ENCODE data around the gene SETD1B. TPM values are rescaled to one million over a fixed set of nuclear protein-coding genes. Genes with fewer than 3 reads are reported as not detected.
A peak's percentile ranks its signal among the peaks of the same experiment; 100 is the strongest.

Gene SETD1B
- total RNA-seq, 2 donors from 2014 or later = 20.3 to 21.2 TPM

DNA sequence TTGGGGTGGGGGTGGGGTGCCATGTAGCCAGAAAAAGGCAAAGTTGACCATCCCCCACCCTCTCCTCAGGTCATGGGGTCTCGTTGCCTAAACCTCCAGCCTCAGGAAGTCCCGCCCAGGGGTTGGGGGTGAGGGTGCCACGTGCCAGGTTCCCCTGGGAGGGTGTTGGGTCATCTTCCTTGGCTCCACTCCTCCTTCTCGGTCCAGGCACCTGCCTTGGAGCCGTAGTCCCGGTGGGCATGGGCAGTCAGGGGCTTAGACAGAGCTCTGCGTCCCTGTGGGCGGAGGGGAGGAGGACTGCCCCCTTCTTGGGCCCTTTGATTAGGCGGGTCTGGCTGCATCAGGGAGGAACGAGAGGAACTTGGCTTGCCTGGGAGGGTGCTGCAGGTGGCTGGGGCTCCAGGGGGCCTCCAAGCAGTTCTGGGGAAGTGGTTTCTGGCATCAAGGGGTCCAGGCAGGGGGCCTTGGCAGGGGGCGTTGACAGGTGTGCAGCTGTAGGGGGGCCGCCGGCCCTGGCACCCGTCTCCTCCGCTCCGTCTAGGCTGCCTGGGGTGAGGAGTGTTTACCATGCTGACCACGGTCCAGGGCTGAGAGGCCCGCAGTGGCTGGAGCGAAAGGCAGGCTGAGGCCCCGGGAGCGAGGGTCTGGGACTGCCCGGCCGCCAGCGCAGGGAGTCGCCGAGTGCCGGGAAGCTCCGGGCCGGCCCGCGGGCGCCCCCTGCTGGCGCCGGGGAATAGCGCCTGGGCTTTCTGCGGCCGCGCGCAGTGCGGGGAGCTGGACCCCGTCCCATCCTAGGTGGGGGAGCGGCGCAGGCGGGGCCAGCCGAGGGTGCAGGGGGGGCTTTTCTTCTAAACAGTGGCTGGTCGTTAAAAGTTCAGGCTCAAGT is 7.9 kb downstream of the SETD1B start:
- Mint-ChIP-seq H3K4me3 (peak overlapping the region; percentile 79 to 91), H3K4me1 (ENCODE audit: low read depth) (peaks cover 63% of the 10 kb centered on the region), H3K27ac (peak overlapping the region; percentile 84), H3K36me3 (ENCODE audit: insufficient read depth in 2 of 2) (peaks cover 3 to 12% of the 10 kb centered on the region in 2 donors), H3K27me3 (ENCODE audit: low read depth) (no peaks in the 10 kb centered on the region), H3K9me3 (no peaks in the 10 kb centered on the region)
- ATAC-seq (replicated peaks in 1 of 2) (peak; percentile 88 to 89), DNase-seq (peak; percentile 71 to 88)

DNA sequence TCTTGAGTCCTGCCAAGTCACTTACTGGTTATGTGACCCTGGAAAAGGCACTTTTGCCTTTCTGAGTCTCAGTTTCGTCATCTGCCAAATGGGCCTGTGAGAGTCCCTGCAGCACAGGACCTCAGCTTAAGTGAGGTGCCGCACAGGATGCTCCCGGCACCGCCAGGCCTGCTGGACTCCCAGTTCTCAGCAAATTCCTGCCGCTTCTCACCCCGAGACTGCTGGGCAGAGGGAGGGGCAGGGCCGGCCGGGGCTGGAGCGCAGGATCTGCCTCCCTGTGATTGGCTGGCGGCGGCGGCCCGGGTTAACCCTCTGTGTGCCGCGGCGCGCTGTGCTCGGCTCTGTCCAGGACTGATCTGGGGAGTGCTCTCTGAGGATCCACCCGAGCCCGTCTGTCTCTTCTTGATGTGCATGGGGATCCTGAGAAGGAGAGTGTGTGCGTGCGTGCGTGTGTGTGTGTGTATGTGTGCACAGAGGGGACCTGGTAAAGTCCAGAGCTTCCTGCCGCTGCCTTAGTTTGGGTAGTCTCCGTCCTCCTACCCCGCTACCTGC is 8.6 kb downstream of the SETD1B start:
- peak overlapping the region; percentile 23 for H3K27ac Mint-ChIP-seq
- H3K4me3 Mint-ChIP-seq = peak overlapping the region; percentile 79 to 91
- no peaks in the 10 kb centered on the region for H3K27me3 Mint-ChIP-seq (ENCODE audit: low read depth)
- H3K4me1 Mint-ChIP-seq (ENCODE audit: low read depth) = peaks cover 56% of the 10 kb centered on the region
- peaks cover 3 to 12% of the 10 kb centered on the region in 2 donors for H3K36me3 Mint-ChIP-seq (ENCODE audit: insufficient read depth in 2 of 2)
- H3K9me3 Mint-ChIP-seq = no peaks in the 10 kb centered on the region
- DNase-seq (peak; percentile 53 to 57), ATAC-seq (replicated peaks in 1 of 2) (peak; percentile 69 to 70)

GRCh38 chr12:121812921-121813896 is 9.4 kb downstream of the SETD1B start:
- H3K27me3 Mint-ChIP-seq (ENCODE audit: low read depth) = no peaks in the 10 kb centered on the region
- peaks cover 50% of the 10 kb centered on the region for H3K4me1 Mint-ChIP-seq (ENCODE audit: low read depth)
- peaks cover 3 to 12% of the 10 kb centered on the region in 2 donors for H3K36me3 Mint-ChIP-seq (ENCODE audit: insufficient read depth in 2 of 2)
- DNase-seq (no peak), ATAC-seq (replicated peaks in 1 of 2) (no peak)
- peak overlapping the region; percentile 79 to 91 for H3K4me3 Mint-ChIP-seq
- peak overlapping the region; percentile 56 for H3K27ac Mint-ChIP-seq
- no peaks in the 10 kb centered on the region for H3K9me3 Mint-ChIP-seq

- H3K36me3 Mint-ChIP-seq (ENCODE audit: insufficient read depth in 2 of 2) = peaks cover 3 to 10% of the 10 kb centered on the region in 2 donors
- H3K9me3 Mint-ChIP-seq = no peaks in the 10 kb centered on the region
- H3K4me3 Mint-ChIP-seq = peak overlapping the region; percentile 79 to 91
- no peak for ATAC-seq (replicated peaks in 1 of 2)
- DNase-seq = no peak
- H3K4me1 Mint-ChIP-seq (ENCODE audit: low read depth) = peaks cover 45% of the 10 kb centered on the region
- no peaks in the 10 kb centered on the region for H3K27me3 Mint-ChIP-seq (ENCODE audit: low read depth)
- no peak overlapping the region for H3K27ac Mint-ChIP-seq
Observed at GRCh38 chr12:121813951-121814350, 10.1 kb downstream of the SETD1B start.

GRCh38 chr12:121814429-121815119 is 10.8 kb downstream of the SETD1B start:
- Mint-ChIP-seq H3K36me3 (ENCODE audit: insufficient read depth in 2 of 2) (peaks cover 3 to 14% of the 10 kb centered on the region in 2 donors), H3K27ac (no peak overlapping the region), H3K9me3 (no peaks in the 10 kb centered on the region), H3K4me3 (no peak overlapping the region), H3K4me1 (ENCODE audit: low read depth) (peaks cover 39% of the 10 kb centered on the region), H3K27me3 (ENCODE audit: low read depth) (no peaks in the 10 kb centered on the region)
- DNase-seq = no peak
- ATAC-seq (replicated peaks in 1 of 2) = no peak

GRCh38 chr12:121815263-121815662 is 11.5 kb downstream of the SETD1B start:
- H3K9me3 Mint-ChIP-seq = no peaks in the 10 kb centered on the region
- peak overlapping the region; percentile 34 for H3K27ac Mint-ChIP-seq

GRCh38 chr12:121816925-121817647 is 13.3 kb downstream of the SETD1B start:
- no peak for DNase-seq
- Mint-ChIP-seq H3K9me3 (no peaks in the 10 kb centered on the region), H3K27me3 (ENCODE audit: low read depth) (no peaks in the 10 kb centered on the region), H3K4me1 (ENCODE audit: low read depth) (peaks cover 24% of the 10 kb centered on the region), H3K27ac (no peak overlapping the region), H3K36me3 (ENCODE audit: insufficient read depth in 2 of 2) (peaks cover 3 to 19% of the 10 kb centered on the region in 2 donors), H3K4me3 (no peak overlapping the region)
- no peak for ATAC-seq (replicated peaks in 1 of 2)

More at GRCh38 chr12:121815263-121815662, 11.5 kb downstream of the SETD1B start:
- ATAC-seq (replicated peaks in 1 of 2) = no peak
- peaks cover 37% of the 10 kb centered on the region for H3K4me1 Mint-ChIP-seq (ENCODE audit: low read depth)
- no peaks in the 10 kb centered on the region for H3K27me3 Mint-ChIP-seq (ENCODE audit: low read depth)
- H3K4me3 Mint-ChIP-seq = no peak overlapping the region
- DNase-seq = no peak
- peaks cover 3 to 14% of the 10 kb centered on the region in 2 donors for H3K36me3 Mint-ChIP-seq (ENCODE audit: insufficient read depth in 2 of 2)

DNA sequence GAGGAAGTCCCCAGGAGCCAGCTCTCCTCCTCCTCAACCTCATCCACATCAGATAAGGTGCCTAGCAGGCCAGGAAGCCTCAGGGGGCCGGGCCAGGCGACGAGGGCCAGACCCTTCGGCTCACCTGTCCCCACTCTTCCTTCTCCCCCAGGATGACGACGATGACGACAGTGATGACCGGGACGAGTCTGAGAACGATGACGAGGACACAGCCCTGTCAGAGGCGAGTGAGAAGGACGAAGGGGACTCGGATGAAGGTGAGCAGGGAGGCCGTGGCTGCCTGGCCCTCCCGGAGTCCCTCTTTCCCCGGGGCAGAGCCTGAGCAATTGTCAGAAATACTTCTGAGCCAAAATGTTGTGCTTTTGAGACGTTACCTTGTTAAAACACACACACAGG is 13.8 kb downstream of the SETD1B start:
- no peak overlapping the region for H3K4me3 Mint-ChIP-seq
- ATAC-seq (replicated peaks in 1 of 2) = no peak
- H3K9me3 Mint-ChIP-seq = no peaks in the 10 kb centered on the region
- H3K36me3 Mint-ChIP-seq (ENCODE audit: insufficient read depth in 2 of 2) = peaks cover 3 to 19% of the 10 kb centered on the region in 2 donors
- peaks cover 20% of the 10 kb centered on the region for H3K4me1 Mint-ChIP-seq (ENCODE audit: low read depth)
- no peak for DNase-seq
- H3K27me3 Mint-ChIP-seq (ENCODE audit: low read depth) = no peaks in the 10 kb centered on the region
- no peak overlapping the region for H3K27ac Mint-ChIP-seq

DNA sequence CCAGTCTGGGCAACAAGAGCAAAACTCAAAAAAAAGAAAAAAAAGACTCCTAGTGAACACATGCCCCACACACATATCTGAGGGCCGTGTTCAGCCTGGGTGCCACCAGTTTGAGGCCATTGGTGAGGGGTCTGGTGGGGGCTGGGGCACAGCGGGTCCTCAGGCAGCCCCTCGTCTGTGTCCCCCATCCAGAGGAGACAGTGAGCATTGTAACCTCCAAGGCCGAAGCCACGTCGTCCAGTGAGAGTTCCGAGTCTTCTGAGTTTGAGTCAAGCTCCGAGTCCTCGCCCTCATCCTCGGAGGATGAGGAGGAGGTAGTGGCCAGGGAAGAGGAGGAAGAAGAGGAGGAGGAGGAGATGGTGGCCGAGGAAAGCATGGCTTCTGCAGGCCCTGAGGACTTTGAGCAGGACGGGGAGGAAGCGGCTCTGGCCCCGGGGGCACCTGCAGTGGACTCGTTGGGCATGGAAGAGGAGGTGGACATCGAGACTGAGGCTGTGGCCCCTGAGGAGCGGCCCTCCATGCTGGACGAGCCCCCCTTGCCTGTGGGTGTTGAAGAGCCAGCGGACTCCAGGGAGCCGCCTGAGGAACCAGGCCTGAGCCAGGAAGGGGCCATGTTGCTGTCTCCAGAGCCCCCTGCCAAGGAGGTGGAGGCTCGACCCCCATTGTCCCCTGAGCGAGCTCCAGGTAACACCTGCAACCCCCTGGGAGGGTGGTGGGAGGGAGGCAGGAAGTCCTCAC is 15.6 kb downstream of the SETD1B start:
- Mint-ChIP-seq H3K36me3 (ENCODE audit: insufficient read depth in 2 of 2) (peaks cover 3 to 17% of the 10 kb centered on the region in 2 donors), H3K27me3 (ENCODE audit: low read depth) (no peaks in the 10 kb centered on the region), H3K4me3 (no peak overlapping the region), H3K27ac (peak overlapping the region; percentile 47), H3K9me3 (no peaks in the 10 kb centered on the region), H3K4me1 (ENCODE audit: low read depth) (peaks cover 7% of the 10 kb centered on the region)
- DNase-seq (no peak), ATAC-seq (replicated peaks in 1 of 2) (no peak)

- Mint-ChIP-seq H3K36me3 (ENCODE audit: insufficient read depth in 2 of 2) (peaks cover 3 to 21% of the 10 kb centered on the region in 2 donors), H3K27ac (no peak overlapping the region), H3K27me3 (ENCODE audit: low read depth) (no peaks in the 10 kb centered on the region), H3K4me1 (ENCODE audit: low read depth) (peaks cover 7% of the 10 kb centered on the region), H3K9me3 (no peaks in the 10 kb centered on the region), H3K4me3 (no peak overlapping the region)
- ATAC-seq (replicated peaks in 1 of 2) (no peak), DNase-seq (no peak)
Observed at GRCh38 chr12:121820056-121820455, 16.2 kb downstream of the SETD1B start.

GRCh38 chr12:121822393-121823100 is 18.7 kb downstream of the SETD1B start:
- Mint-ChIP-seq H3K36me3 (ENCODE audit: insufficient read depth in 2 of 2) (peaks cover 0 to 26% of the 10 kb centered on the region in 2 donors), H3K27me3 (ENCODE audit: low read depth) (no peaks in the 10 kb centered on the region), H3K27ac (no peak overlapping the region), H3K4me1 (ENCODE audit: low read depth) (no peaks in the 10 kb centered on the region), H3K4me3 (no peak overlapping the region), H3K9me3 (no peaks in the 10 kb centered on the region)
- no peak for ATAC-seq (replicated peaks in 1 of 2)
- no peak for DNase-seq

All from activated T-cell treated with anti-CD3 and anti-CD28 coated beads, Interleukin-2, amount 50 U/mL, for 72 hours (primary cell).